PC-9 (cell line): ENCODE measurements around the gene BFSP2.

Source experiments
- CTCF ChIP-seq: fragments of 200-600 bp; sonication (generic); conservative IDR thresholded peaks from 2 replicates; pipeline ENCODE4 v1.6.1; 2017; ENCODE audit warnings: mixed run types, antibody characterized with exemption, mild to moderate bottlenecking, moderate library complexity
- EZH2 ChIP-seq: fragments of 200-600 bp; sonication (generic); IDR thresholded peaks from 2 replicates; pipeline ENCODE4 v1.8.0; 2017; ENCODE audit warnings: antibody characterized with exemption, low read depth

DNA sequence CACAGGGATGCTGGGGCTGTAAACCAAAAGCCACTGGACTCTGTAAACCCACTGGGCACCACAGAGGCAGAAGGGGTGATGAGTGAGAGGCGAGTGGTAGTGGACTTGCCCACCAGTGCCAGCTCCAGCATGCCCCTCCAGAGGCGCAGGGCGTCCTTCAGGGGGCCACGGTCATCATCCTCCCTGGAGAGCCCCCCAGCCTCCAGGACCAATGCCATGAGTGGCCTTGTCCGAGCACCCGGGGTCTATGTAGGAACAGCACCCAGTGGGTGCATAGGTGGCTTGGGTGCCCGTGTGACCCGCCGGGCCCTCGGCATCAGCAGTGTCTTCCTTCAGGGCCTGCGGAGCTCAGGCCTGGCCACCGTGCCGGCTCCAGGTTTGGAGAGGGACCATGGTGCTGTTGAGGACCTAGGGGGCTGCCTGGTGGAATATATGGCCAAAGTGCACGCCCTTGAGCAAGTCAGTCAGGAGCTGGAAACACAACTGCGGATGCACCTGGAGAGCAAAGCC, at the start of gene BFSP2:
- TF ChIP-seq EZH2 = no peak
- no peak for TF ChIP-seq CTCF
